ENCODE data around the gene KPNA4.

The KPNA4 gene

GRCh38 chr3:160612386-160613075, 47.2 kb upstream of the KPNA4 start:
- TF ChIP-seq TCF4 (CRISPR knock-in tag; IDR thresholded peaks at IDR 0.05; ENCODE audit: borderline replicate concordance) (no peak), ZC3H10 (CRISPR knock-in tag; IDR thresholded peaks at IDR 0.05) (no peak), CSDC2 (CRISPR knock-in tag; IDR thresholded peaks at IDR 0.05) (no peak), TOX (CRISPR knock-in tag; IDR thresholded peaks at IDR 0.05; ENCODE audit: borderline replicate concordance) (no peak), ARNTL (CRISPR knock-in tag; IDR thresholded peaks at IDR 0.05; ENCODE audit: borderline replicate concordance, low read depth) (no peak), ZNF8 (CRISPR knock-in tag; IDR thresholded peaks at IDR 0.05) (no peak), CREB5 (CRISPR knock-in tag; IDR thresholded peaks at IDR 0.05; ENCODE audit: low read depth) (no peak), RARB (CRISPR knock-in tag; IDR thresholded peaks at IDR 0.05) (no peak), POU6F1 (CRISPR knock-in tag; IDR thresholded peaks at IDR 0.05; ENCODE audit: borderline replicate concordance, low read depth) (no peak)
- ATAC-seq: no peak

GRCh38 chr3:160611141-160611540, 45.8 kb upstream of the KPNA4 start:
- TF ChIP-seq ARNTL (CRISPR knock-in tag; IDR thresholded peaks at IDR 0.05; ENCODE audit: borderline replicate concordance, low read depth) (no peak), BACH2 (CRISPR knock-in tag; IDR thresholded peaks at IDR 0.05; ENCODE audit: borderline replicate concordance) (no peak), ZNF8 (CRISPR knock-in tag; IDR thresholded peaks at IDR 0.05) (no peak), ZNF565 (CRISPR knock-in tag; conservative IDR thresholded peaks at IDR 0.05; ENCODE audit: low read depth) (no peak), ESRRG (CRISPR knock-in tag; IDR thresholded peaks at IDR 0.05) (no peak), TSHZ2 (CRISPR knock-in tag; IDR thresholded peaks at IDR 0.05) (no peak), CREB5 (CRISPR knock-in tag; IDR thresholded peaks at IDR 0.05; ENCODE audit: low read depth) (no peak), POU6F1 (CRISPR knock-in tag; IDR thresholded peaks at IDR 0.05; ENCODE audit: borderline replicate concordance, low read depth) (no peak), ZNF70 (CRISPR knock-in tag; IDR thresholded peaks at IDR 0.05) (no peak), RARB (CRISPR knock-in tag; IDR thresholded peaks at IDR 0.05) (no peak), GLIS3 (CRISPR knock-in tag; IDR thresholded peaks at IDR 0.05) (no peak), PPARA (CRISPR knock-in tag; IDR thresholded peaks at IDR 0.05; ENCODE audit: borderline replicate concordance) (no peak), ZC3H10 (CRISPR knock-in tag; IDR thresholded peaks at IDR 0.05) (no peak), OSR1 (CRISPR knock-in tag; IDR thresholded peaks at IDR 0.05) (no peak), SNAI2 (CRISPR knock-in tag; IDR thresholded peaks at IDR 0.05) (no peak), PATZ1 (CRISPR knock-in tag; IDR thresholded peaks at IDR 0.05; ENCODE audit: borderline replicate concordance) (no peak)
- no peak for ATAC-seq

Measured in SK-N-SH treated with all-trans-retinoic acid at 6 μM for 48 hours (cell line).